ENCODE measurements around the gene G0S2. TPM values are rescaled to one million over a fixed set of nuclear protein-coding genes. Genes with fewer than 3 reads are reported as not detected.

G0S2 gene
- total RNA-seq, 2 experiments from 2014 or later: 4.9 to 5.7 TPM

GRCh38 chr1:209720826-209721225 lies 45.6 kb downstream of the G0S2 start:
- Mint-ChIP-seq H3K4me1 (ENCODE audit: low read depth) (peaks cover 50% of the 10 kb centered on the region), H3K4me3 (no peak overlapping the region), H3K27me3 (no peaks in the 10 kb centered on the region), H3K9me3 (peaks cover 4% of the 10 kb centered on the region), H3K27ac (no peak overlapping the region), H3K36me3 (ENCODE audit: low read depth) (no peaks in the 10 kb centered on the region)
- DNase-seq (no peak), ATAC-seq (no peak)
- ChIA-PET CTCF (interaction anchor here (1.4 to 2.8 kb wide), 2 partner anchors 13 to 27 kb away, joined by 3 to 10 read pairs; no protein-coding TSS in a partner anchor), POLR2A (interaction anchor here (1.0 kb wide), 1 partner anchor 23 kb away, joined by 4 read pairs; no protein-coding TSS in a partner anchor)
- no peak for TF ChIP-seq CTCF (IDR thresholded peaks at IDR 0.05)
- intact Hi-C loops (cut with micrococcal nuclease): no loop called here

- no peaks in the 10 kb centered on the region for H3K36me3 Mint-ChIP-seq (ENCODE audit: low read depth)
- intact Hi-C loops (cut with micrococcal nuclease): no loop called here
- no peak overlapping the region for H3K4me3 Mint-ChIP-seq
- ChIA-PET POLR2A (no interaction called here), CTCF (interaction anchor here (2.8 kb wide), 1 partner anchor 27 kb away, joined by 10 read pairs; no protein-coding TSS in a partner anchor)
- peaks cover 4% of the 10 kb centered on the region for H3K9me3 Mint-ChIP-seq
- no peaks in the 10 kb centered on the region for H3K27me3 Mint-ChIP-seq
- DNase-seq (no peak), ATAC-seq (no peak)
- peaks cover 46% of the 10 kb centered on the region for H3K4me1 Mint-ChIP-seq (ENCODE audit: low read depth)
- TF ChIP-seq CTCF (IDR thresholded peaks at IDR 0.05): no peak
- H3K27ac Mint-ChIP-seq: no peak overlapping the region
Measured at GRCh38 chr1:209721323-209721722, 46.1 kb downstream of the G0S2 start.

GRCh38 chr1:209723265-209723664 lies 48.1 kb downstream of the G0S2 start:
- DNase-seq (no peak), ATAC-seq (no peak)
- H3K4me3 Mint-ChIP-seq: no peak overlapping the region
- no peaks in the 10 kb centered on the region for H3K27me3 Mint-ChIP-seq
- ChIA-PET POLR2A (interaction anchor here (1.6 to 4.1 kb wide), 3 partner anchors 12 to 33 kb away, joined by 6 to 20 read pairs (median 8); partner anchors contain the start of gene TRAF3IP3), CTCF (interaction anchor here (1.0 to 2.6 kb wide), 7 partner anchors 11 to 146 kb away, joined by 3 to 12 read pairs (median 6); no protein-coding TSS in a partner anchor)
- peaks cover 49% of the 10 kb centered on the region for H3K4me1 Mint-ChIP-seq (ENCODE audit: low read depth)
- peaks cover 4% of the 10 kb centered on the region for H3K9me3 Mint-ChIP-seq
- intact Hi-C loops (cut with micrococcal nuclease): no loop called here
- TF ChIP-seq CTCF (IDR thresholded peaks at IDR 0.05): no peak
- peak overlapping the region; percentile 97 for H3K27ac Mint-ChIP-seq
- H3K36me3 Mint-ChIP-seq (ENCODE audit: low read depth): peaks cover 2% of the 10 kb centered on the region

- H3K4me1 Mint-ChIP-seq (ENCODE audit: low read depth): peaks cover 49% of the 10 kb centered on the region
- H3K9me3 Mint-ChIP-seq: peaks cover 4% of the 10 kb centered on the region
- CTCF ChIA-PET: interaction anchor here (0.9 to 2.6 kb wide), 10 partner anchors 11 to 147 kb away, joined by 3 to 12 read pairs (median 6); no protein-coding TSS in a partner anchor
- ATAC-seq: peak; percentile 84
- H3K27me3 Mint-ChIP-seq: no peaks in the 10 kb centered on the region
- DNase-seq: peak; percentile 66
- POLR2A ChIA-PET: interaction anchor here (0.6 to 4.1 kb wide), 5 partner anchors 11 to 113 kb away, joined by 3 to 20 read pairs (median 6); partner anchors contain the start of gene TRAF3IP3
- intact Hi-C loops (cut with micrococcal nuclease): no loop called here
- TF ChIP-seq CTCF (IDR thresholded peaks at IDR 0.05): no peak
- H3K4me3 Mint-ChIP-seq: peak overlapping the region; percentile 26
- H3K36me3 Mint-ChIP-seq (ENCODE audit: low read depth): peaks cover 2% of the 10 kb centered on the region
- peak overlapping the region; percentile 97 for H3K27ac Mint-ChIP-seq
Measured at GRCh38 chr1:209723756-209724693, 48.8 kb downstream of the G0S2 start.

Other genes starting within 250 kb of the G0S2 start
- not detected for gene CAMK1G, start 91.7 kb upstream of the G0S2 start, total RNA-seq
- under 1 TPM; 0.60 to 0.70 TPM for gene LAMB3, start 23.0 kb upstream of the G0S2 start, total RNA-seq
- gene HSD11B1, start 29.4 kb downstream of the G0S2 start, total RNA-seq: under 1 TPM; 0.47 to 0.59 TPM
- 100 to 1,000 TPM; 194 TPM for gene TRAF3IP3, start 80.6 kb downstream of the G0S2 start, total RNA-seq
- 1 to 10 TPM; 2.8 to 3.0 TPM for gene C1orf74, start 109.1 kb downstream of the G0S2 start, total RNA-seq
- 1 to 10 TPM; 1.2 TPM for gene IRF6, start 130.7 kb downstream of the G0S2 start, total RNA-seq
- 1 to 10 TPM; 8.9 to 9.5 TPM for gene UTP25, start 152.6 kb downstream of the G0S2 start, total RNA-seq